K562 treated with DMSO at 1 percent for 12 hours (cell line): ENCODE results near the gene NUP155. TPM values are rescaled to one million over a fixed set of nuclear protein-coding genes. Genes with fewer than 3 reads are reported as not detected.

Experiments used
- total RNA-seq: library from RNA; unstranded; fragments of 300-600 nt; gene quantifications from 2 replicates; pipeline ENCODE4 v1.2.3, GENCODE V29; 2022; ENCODE audit not compliant: insufficient read depth

NUP155 gene
- total RNA-seq = 11.2 and 31.8 TPM in 2 replicates

DNA sequence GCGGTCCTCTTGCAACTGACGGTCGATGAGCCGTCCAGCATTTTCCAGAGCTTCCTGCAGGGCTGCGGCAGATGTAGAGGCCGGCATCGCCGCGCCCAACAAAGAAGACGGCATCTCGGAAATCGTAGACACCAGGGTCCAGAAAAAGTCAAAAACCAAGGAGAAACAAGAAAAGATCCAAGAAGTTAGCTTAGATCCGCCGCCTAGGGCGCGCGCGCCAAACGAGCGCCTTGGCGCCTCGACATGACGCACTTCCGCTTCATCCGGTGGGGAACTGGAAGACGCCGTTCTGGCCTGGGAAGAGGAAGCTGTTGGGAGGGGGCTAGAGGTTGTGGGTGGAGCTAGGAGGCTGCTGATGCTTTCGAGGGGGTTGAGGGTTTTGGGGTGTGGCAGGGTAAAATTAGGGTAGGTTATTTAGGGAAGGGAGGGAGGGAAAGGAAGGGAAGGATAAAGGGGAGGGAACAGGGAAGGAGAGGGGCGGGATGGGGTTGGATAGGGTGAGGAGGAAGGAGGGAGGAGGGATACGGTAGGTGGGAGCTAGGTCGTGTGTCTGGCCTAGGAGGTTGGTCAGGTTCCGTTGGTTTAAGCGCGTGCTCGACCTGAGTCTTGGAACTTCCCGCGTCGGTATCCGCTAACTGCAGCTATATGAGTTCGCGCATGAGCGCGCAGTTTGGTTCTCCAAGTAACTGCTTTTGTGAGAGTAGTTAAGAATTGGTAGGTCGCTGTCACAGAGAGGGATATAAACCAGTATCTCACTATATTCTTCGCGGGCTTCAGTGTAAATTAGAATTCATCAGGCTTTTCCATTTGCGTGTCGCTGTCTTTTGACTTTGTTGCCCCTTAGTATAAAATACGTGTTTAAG is at the start of gene NUP155:
Gene NUP155 (minus strand): TSS at position 243 of the 863 bp plus-strand sequence. CDS start 129 bp downstream, at position 114.

DNA sequence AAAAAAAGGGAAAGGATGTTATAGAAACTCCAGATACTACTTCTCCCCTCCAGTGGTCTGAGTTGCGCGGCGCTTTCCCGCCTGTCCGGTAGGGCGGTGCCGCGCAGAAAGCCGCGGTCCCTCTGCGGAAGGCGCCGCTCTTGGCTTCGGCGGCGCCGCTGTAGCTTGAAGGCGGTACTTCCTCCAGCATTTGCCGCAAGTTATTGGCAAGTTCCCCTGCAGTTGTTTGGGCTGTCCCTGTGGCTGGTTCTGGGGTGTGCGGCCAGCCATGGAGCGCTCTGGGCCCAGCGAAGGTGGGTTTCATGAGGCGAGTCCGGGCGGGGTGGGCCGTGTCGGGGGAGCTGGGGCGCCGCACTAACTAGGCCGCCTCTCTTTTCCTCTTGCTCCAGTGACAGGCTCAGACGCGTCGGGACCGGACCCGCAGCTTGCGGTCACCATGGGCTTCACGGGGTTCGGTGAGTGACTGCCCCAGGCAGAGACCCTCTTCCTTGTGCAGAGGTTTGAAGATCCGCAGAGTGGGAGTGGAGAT is 8.3 kb upstream of the NUP155 start, which contains the start of gene WDR70:
Gene WDR70 (plus strand): TSS at position 219 of the 529 bp plus-strand sequence. CDS start 50 bp downstream, at position 269.

DNA sequence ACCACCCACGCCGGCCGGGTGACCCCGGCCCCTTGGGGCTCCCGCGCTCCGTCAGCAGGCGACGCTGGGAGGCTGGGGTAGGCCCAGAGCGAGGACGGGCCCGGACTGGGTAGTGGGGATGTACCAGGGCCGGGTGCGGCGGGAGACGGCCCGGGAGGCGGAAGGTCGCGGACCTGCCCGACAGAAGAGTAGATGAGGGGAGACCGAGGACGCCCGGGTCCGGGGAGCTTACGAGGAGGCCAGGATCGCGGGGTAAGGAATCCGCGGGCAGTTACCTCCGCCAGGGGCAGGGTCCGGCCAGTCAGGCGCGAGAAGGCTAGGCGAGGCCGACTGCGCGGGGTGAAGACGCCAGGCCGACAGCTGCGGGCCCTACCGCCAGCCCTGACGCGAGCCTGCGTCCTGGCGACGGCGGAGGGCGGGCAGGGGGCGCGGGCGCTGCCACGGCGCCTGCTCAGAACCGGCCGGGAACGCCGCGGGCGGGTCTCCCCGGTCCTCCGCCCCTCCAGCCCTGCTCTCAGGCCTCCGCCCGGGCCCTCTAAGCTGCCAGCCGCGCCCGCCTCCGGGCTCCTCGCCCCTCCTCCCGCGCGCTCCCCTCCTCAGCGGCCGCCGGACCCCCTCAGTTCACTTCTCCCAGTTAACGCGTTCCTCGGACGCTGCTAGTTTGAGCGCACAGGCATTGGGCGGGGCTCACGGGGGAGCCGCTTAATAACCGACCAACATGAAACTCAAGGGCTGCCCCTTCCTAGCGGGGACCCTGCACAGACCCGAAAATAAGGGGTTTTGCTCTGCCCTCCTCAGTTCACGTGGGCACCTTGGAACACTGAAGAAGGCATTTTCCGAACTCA is 121.7 kb downstream of the NUP155 start, which contains the start of gene CPLANE1:
Gene CPLANE1 (minus strand): TSS at position 407 of the 845 bp plus-strand sequence. CDS start 1,678 bp downstream, outside the sequence.

Other genes starting within 250 kb of the NUP155 start
- not detected in 2 replicates for gene CPLANE1, start 121.7 kb downstream of the NUP155 start, total RNA-seq
- gene WDR70, start 8.2 kb upstream of the NUP155 start, total RNA-seq = 22.4 and 25.9 TPM in 2 replicates